Uterus (tissue), 2 donors: Measurements from ENCODE around the gene WIPF1.

Experiments used
- CTCF ChIP-seq, 4 experiments: fragments of 200-600 bp in 2 of 4; fragments of 450-650 bp in 2 of 4; sonication (generic) in 2 of 4; IDR thresholded peaks; one replicate each; pipeline ENCODE4 v1.5.1; 2016 to 2019; ENCODE audit warnings: antibody characterized with exemption in 4 of 4, mild to moderate bottlenecking in 2 of 4, moderate library complexity in 1 of 4
- POLR2A ChIP-seq, 2 donors: fragments of 450-650 bp; IDR thresholded peaks; one replicate each; pipeline ENCODE4 v1.6.1; 2016; ENCODE audit warnings: antibody characterized with exemption in 2 of 2, mild to moderate bottlenecking in 1 of 2, moderate library complexity in 1 of 2

GRCh38 chr2:174570318-174570958 is 27.2 kb downstream of the WIPF1 start:
- TF ChIP-seq CTCF (IDR thresholded peaks at IDR 0.05) (no peak), POLR2A (IDR thresholded peaks at IDR 0.05) (no peak)
